ENCODE measurements around the gene C1orf226.

DNA sequence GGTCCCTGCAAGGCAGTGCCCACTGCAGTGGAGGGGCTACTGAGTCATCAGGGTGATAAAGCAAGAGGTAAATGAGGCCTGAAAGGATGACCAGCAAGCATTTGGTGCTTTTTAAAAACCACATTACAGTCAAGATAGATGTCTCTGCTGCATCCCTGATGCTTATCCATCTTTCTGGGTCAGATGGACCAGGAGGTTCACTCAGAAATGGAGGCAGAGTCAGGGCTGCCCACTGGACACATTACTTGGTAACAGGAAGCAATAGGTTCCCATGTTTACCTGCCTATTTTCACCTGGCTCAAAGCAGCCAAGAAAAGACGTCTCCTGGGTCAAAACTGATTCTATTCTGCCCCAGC, 8.5 kb upstream of the C1orf226 start:
- TF ChIP-seq, protein P1, sequence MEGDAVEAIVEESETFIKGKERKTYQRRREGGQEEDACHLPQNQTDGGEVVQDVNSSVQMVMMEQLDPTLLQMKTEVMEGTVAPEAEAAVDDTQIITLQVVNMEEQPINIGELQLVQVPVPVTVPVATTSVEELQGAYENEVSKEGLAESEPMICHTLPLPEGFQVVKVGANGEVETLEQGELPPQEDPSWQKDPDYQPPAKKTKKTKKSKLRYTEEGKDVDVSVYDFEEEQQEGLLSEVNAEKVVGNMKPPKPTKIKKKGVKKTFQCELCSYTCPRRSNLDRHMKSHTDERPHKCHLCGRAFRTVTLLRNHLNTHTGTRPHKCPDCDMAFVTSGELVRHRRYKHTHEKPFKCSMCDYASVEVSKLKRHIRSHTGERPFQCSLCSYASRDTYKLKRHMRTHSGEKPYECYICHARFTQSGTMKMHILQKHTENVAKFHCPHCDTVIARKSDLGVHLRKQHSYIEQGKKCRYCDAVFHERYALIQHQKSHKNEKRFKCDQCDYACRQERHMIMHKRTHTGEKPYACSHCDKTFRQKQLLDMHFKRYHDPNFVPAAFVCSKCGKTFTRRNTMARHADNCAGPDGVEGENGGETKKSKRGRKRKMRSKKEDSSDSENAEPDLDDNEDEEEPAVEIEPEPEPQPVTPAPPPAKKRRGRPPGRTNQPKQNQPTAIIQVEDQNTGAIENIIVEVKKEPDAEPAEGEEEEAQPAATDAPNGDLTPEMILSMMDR (IDR thresholded peaks at IDR 0.05), result no peak
- TF ChIP-seq, protein P2, sequence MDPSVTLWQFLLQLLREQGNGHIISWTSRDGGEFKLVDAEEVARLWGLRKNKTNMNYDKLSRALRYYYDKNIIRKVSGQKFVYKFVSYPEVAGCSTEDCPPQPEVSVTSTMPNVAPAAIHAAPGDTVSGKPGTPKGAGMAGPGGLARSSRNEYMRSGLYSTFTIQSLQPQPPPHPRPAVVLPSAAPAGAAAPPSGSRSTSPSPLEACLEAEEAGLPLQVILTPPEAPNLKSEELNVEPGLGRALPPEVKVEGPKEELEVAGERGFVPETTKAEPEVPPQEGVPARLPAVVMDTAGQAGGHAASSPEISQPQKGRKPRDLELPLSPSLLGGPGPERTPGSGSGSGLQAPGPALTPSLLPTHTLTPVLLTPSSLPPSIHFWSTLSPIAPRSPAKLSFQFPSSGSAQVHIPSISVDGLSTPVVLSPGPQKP (IDR thresholded peaks at IDR 0.05; ENCODE audit: low read depth, low read length), result no peak
- TF ChIP-seq POLR2A (IDR thresholded peaks at IDR 0.05; ENCODE audit: low read length), result no peak
- no peak for TF ChIP-seq BHLHE40 (IDR thresholded peaks at IDR 0.05; ENCODE audit: low read depth, low read length)
- no peak for TF ChIP-seq POLR2AphosphoS2 (conservative IDR thresholded peaks at IDR 0.05; ENCODE audit: low read length)
- TF ChIP-seq RARB (CRISPR knock-in tag; IDR thresholded peaks at IDR 0.05), result no peak
- no peak for TF ChIP-seq CEBPB (IDR thresholded peaks at IDR 0.05)
- no peak for TF ChIP-seq KDM1A (IDR thresholded peaks at IDR 0.05; ENCODE audit: low read depth)
- no peak for TF ChIP-seq NPAS2 (CRISPR knock-in tag; IDR thresholded peaks at IDR 0.05; ENCODE audit: borderline replicate concordance)
- no peak for TF ChIP-seq ZFP36 (IDR thresholded peaks at IDR 0.05; ENCODE audit: borderline replicate concordance, partially characterized antibody)
- TF ChIP-seq PHF8 (IDR thresholded peaks at IDR 0.05; ENCODE audit: borderline replicate concordance, low read depth), result no peak
- no peak for TF ChIP-seq EHMT2 (IDR thresholded peaks at IDR 0.05; ENCODE audit: low read depth)
